T-helper 22 cell (primary cell): ENCODE data around the gene NUP107.

Experiments used
- DNase-seq: peaks from one replicate; pipeline ENCODE4 v3.0.0-alpha.2; 2020; ENCODE audit warnings: low read depth

NUP107 gene

DNA sequence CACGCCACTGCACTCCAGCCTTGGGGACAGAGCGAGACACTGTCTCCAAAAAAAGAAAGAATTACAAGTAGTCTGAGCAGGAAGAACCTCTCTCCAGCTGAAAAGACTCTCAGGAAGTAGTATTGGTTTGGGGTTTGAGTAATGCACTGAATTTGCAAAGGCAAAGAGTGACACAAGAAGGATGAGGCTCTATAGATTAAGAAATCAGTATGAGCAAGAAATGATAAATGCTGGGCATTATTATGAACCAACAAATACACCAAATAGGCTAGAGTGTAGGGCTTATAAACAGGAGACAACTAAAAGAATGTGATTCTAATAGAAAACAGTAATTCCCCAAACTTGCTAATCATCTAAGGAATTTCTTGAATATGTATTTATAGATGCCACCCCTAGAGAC lies 56.6 kb downstream of the NUP107 start:
- no peak for DNase-seq

DNA sequence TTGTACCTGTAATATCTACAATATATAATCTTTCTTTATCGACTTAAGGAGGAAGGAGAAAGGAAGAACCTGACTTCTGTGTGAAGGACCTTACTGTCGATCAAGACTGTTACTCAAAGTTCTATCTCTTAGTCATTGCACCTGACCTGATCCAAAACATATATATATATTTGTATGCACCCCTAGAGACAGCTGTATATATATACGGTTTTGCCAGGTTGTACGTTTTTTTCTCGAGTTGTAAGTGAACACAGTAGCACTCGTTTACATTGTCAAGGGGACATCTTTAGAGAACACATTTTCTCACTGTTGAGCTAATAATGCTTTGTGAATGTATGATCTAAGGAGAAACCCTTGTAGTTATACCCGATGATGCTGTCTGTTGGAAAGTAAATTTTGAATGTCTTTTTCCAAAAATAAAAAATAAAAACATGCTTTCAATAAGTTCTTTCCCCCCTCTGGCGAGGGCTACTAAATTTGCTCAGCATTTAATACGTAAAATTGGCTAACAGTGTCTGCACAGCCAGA lies 58.7 kb downstream of the NUP107 start:
- DNase-seq = no peak

DNA sequence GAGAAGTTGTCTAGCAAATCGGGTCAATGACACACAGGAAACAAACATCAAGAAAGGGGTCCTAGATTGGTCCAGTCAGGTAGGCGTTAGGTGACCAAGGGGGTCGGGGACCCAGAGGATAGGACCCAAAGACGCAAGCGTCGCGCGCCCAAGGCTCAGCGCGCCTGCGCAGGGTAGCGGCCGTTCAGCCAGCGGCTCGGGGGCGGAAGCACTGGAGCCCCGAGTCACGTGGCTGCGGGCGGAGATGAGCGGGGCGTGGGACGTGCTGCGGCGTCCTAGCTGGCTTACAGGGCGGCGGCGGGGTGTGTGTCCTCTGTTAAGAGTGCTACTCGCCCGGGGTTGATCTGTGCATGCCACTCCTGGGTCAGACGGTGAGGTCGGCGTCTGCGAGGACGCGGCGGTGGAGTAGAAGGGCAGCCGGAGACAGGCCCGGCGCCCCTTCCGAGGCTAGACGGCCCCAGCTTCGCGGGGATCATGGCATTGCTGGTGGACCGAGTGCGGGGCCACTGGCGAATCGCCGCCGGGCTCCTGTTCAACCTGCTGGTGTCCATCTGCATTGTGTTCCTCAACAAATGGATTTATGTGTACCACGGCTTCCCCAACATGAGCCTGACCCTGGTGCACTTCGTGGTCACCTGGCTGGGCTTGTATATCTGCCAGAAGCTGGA lies 59.3 kb downstream of the NUP107 start, which contains the start of gene SLC35E3:
Gene SLC35E3 (plus strand): TSS at position 273 of the 668 bp plus-strand sequence. CDS start 202 bp downstream, at position 475.
- peak; percentile 85 for DNase-seq

- peak; percentile 4 for DNase-seq
Measured at GRCh38 chr12:68746572-68747180, 59.9 kb downstream of the NUP107 start.

DNA sequence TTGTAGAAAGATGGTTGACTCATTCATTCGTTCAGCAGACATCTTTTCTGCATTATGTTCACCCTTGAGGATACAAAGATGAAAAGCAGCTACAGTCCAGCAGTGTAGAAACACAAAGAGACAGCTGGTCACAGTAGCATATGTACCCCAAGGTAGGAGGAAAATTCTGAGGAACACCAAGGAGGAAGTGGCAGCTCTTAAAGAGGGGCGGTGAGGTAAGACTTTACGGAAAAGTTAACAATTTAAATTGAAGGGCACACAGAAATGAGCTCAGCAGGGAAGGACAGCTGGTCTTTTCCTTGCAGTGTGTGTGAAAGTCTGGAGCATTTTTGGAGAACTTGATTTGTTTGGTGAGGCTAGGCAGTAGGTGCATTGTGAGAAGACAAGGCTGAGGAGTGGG lies 62.7 kb downstream of the NUP107 start:
- DNase-seq = no peak

DNA sequence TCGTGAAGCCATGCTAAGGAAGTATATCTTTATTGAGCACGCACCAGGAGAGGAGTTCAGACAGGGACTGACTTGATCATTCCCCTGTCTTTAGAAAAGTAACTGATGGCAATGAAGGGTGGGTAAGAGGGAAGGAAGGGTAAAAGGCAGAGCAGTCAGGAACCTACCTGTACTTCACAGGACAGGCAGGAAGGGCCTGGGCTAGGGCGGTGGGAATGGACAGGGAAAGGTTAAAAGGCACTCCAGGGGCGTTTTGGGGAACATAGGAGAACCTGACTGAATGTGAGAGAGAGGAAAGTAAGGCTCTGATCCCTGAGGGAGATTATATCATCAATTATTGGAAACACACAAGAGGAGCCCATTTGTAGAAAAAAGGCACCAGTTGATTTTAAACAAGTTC lies 63.1 kb downstream of the NUP107 start:
- no peak for DNase-seq

DNA sequence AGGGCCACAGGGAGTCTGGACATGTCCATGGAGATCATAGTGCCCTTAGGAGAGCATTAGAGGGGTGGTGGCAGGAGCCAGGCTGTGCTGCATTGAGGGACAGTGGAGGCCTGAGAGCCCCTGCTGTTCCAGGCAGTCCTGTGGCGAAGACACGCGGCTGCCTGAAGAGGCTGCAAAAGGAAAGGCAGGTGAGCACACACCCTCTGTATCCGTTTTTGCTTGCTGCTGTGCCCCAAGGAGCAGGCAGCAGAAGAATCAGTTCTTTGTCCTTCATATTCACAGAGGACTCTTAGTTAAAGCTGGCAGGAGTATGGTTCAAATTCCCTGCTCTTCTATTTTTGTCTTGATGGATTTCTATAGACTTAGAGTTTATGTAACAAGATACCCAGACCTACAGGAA lies 63.7 kb downstream of the NUP107 start:
- no peak for DNase-seq

DNA sequence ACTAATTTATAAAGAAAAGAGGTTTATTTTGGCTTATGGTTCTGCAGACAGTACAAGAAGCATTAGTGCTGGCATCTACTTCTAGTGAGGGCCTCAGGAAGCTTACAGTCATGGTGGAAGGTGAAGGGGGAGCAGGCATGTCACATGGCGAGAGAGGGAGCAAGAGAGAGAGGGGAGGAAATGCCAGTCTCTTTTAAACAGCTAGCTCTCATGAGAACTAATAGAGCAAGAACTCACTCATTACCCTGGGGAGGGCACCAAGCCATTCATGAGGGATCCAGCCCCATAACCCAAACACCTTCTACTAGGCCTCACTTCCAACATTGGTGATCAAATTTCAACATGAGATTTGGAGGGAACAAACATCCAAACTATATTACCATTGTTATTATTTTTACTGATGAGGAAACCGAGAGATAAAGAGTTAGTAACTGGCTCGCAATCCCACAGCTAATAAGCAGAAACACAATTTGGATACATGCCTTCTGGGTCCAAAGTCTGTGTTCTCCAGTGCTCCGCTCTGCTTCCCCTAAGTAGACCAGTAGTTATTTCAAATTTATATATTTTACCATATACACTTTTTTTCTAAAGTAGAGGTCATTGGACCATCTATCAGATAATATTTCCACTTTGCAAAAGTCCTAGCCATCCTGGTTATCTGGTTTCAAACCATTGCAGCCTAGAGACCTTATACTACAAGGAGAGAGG lies 68.9 kb downstream of the NUP107 start:
- DNase-seq = no peak

DNA sequence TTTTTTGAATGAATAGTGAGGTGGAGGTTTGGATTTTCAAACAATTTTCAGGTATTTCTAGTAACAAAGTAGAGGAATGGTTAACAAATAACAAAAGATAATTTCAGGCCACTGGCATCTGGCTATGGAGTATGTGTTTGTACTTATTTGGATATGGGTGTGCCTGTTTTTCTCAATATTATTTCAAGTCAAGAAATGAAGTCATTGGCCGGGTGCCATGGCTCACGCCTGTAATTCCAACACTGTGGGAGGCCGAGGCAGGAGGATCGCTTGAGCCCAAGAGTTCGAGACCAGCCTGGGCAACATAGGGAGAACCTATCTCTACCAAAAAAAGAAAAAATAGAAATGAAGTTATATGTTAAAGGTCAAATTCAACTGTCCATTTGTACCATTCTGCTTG lies 73.1 kb downstream of the NUP107 start:
- no peak for DNase-seq

DNA sequence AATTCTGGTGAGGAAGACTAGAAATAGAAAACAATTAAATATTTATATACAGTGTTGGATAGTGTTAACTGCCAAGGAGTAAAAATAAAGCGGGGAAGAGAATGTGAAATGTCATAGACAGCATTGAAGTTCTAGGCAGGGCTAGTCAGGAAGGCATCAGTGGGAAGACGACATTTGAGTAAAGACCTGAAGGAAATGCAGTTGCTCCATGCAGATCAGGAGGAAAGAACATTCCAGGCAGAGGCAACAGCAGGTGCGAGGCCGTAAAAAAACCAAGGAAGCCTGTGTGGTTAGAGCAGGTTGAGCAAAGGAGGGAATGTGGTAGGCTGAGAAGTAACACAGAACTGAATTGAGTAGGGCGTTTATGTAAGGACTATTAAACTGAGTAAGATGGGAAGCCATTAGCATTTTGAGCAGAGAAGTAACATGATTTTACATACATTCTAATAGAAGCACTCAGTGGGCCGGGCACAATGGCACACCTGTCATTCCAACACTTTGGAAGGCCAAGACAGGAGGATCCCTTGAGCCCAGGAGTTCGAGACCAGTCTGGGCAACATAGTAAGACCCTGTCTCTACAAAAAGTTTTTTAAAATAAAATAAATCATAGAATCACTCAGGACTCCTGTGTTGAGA lies 74.1 kb downstream of the NUP107 start:
- no peak for DNase-seq

GRCh38 chr12:68761442-68761812 lies 74.6 kb downstream of the NUP107 start:
- DNase-seq = no peak

GRCh38 chr12:68761901-68762630 lies 75.3 kb downstream of the NUP107 start:
- no peak for DNase-seq

DNA sequence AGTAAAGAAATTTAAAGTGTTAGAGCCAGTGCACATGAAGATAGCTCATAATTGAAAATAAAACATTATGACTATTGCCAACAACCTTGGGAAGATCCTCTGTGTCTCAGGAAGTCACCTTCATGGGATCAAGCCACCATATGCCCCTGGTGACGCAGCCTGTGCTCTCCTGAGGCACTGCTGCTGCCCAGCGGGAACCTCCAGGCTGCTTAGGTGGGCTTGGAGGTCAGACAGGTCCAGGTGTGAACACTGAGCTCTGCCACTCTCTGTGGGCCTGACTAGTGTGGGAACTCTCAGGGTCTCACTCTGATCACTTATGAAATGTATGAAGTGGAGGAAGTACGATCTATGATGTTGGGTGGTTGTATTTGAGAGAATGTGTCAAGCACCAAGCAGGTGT lies 75.9 kb downstream of the NUP107 start:
- no peak for DNase-seq

- no peak for DNase-seq
Measured at GRCh38 chr12:68765696-68766095, 78.9 kb downstream of the NUP107 start.

- DNase-seq = no peak
Measured at GRCh38 chr12:68766646-68767045, 79.9 kb downstream of the NUP107 start.

- DNase-seq = no peak
Measured at GRCh38 chr12:68767191-68767590, 80.4 kb downstream of the NUP107 start.

DNA sequence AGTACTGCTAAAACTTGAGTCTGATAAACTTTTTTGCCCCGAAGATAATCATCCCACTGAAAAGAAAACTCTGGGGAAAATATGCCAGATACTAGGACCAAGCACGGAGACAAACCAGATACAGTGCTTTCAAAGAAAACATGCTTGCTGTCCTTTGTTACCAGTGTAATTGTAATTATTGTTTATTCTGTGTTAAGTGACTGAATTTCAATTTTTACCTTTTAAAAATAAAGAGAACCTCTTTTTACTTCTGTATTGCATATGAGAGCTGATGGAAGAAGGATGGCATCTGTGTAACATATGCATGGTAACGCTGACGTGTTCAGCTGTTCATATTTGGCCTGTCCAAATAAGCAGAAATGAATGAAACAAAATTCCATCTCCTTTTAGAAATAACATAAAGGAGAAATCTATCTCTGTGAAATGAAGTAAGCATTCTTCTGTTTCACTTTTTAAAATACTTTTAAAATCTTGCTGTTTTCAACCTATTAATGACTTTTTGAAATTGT lies 81.7 kb downstream of the NUP107 start:
- no peak for DNase-seq

- no peak for DNase-seq
Measured at GRCh38 chr12:68769941-68770340, 83.2 kb downstream of the NUP107 start.

DNA sequence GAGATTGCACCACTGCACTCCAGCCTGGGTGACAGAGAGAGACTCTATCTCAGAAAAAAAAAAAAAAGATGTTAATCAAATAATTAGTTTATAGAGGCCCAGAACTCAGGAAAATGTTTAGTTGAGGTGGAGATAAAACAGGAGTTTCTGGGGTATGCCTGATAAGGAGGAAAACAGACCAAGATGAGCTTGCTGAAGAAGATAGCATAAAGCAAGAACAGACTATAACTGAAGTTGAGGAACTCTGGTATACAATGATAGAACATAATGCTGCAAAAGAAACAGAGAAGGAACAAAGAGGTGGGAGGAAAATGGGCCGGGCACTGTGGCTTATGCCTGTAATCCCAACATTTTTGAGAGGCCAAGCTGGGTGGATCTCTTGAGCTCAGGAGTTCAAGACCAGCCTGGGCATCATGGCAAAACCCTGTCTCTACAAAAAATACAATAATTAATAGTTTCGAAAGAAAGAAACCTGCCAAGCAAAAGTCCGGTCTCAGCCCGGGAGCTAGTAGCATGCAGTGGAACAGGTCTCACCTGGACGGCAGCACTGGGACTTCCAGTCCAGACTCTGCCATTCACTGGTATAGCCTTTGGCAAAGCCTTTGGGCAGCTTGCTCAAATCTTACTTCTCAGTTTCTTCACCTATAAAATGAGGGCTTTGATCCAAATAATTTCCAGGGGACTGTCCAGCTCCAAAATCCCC lies 84.6 kb downstream of the NUP107 start:
- DNase-seq = no peak

DNA sequence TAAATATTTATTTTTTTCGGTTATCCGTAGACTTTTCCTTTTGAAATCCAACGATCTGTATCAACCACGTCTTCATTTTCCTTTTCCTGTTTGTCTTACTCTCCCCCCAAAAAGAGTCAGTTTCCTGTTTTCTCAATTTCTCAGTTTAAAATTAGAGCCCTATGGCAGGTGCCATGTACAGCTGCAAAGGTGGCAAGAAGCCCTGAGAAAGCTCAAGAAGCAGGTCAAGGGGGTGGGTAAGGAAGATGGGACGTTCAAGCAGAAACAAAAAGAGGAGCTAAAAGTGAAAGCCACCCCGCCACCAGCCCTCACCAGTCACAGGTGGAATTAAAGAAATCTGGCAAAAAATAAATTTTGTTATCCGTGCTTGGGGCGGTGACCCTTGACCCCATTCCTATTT lies 85.9 kb downstream of the NUP107 start:
- no peak for DNase-seq

- DNase-seq = no peak
Measured at GRCh38 chr12:68773582-68773981, 86.8 kb downstream of the NUP107 start.
